Ovary (tissue), 3 donors: ENCODE data around the gene FOXO6.

Experiments
- CTCF ChIP-seq, 3 donors: fragments of 450-650 bp in 2 of 3; fragments of 200-600 bp in 1 of 3; IDR thresholded peaks; one replicate each; pipeline versions ENCODE4 v1.5.1 to v1.8.0; 2016 to 2022; ENCODE audit warnings: antibody characterized with exemption in 3 of 3, mild to moderate bottlenecking in 1 of 3
- EP300 ChIP-seq: sonication (generic); formaldehyde crosslinking; IDR thresholded peaks from one replicate; pipeline ENCODE4 v1.6.1; 2017; ENCODE audit warnings: antibody characterized with exemption
- POLR2A ChIP-seq: fragments of 450-650 bp; IDR thresholded peaks from one replicate; pipeline ENCODE4 v1.6.1; 2017; ENCODE audit warnings: antibody characterized with exemption, mild to moderate bottlenecking, moderate library complexity
- donor health status: DM: no; HTN: no; CAD: no.

GRCh38 chr1:41412748-41413147, 51.5 kb downstream of the FOXO6 start:
- no peak for TF ChIP-seq CTCF (IDR thresholded peaks at IDR 0.05)
- TF ChIP-seq EP300: no peak
- no peak for TF ChIP-seq POLR2A
